Measurements from ENCODE around the gene FRMD3.

The FRMD3 gene

DNA sequence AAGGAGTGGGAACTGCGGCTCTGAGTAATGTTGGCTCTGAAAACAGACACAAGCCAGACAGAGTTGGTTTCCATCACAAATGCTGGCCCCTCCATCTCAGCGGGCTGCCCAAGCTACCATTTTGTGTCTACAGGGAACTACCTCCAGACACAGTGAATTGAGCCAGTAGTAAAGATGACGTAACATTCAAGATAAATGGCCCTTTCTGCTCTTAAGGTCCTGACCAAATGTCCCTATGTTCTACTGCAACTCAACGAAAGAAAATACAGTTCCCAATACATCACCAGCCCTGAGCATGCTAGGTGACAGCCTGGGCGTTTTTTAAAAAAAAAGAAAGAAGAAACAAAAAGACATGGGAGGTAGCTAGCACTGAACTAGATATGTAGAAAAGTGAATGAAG lies 247.5 kb downstream of the FRMD3 start:
- Histone ChIP-seq H3K9me3 (ENCODE audit: insufficient read depth, low read depth, low read length) (no peaks in the 10 kb centered on the region), H3K4me1 (ENCODE audit: insufficient read depth, low read length) (no peaks in the 10 kb centered on the region), H3K9ac (ENCODE audit: low read depth, low read length) (no peak overlapping the region), H3K27ac (ENCODE audit: low read length) (no peak overlapping the region), H3K27me3 (ENCODE audit: insufficient read depth, low read length) (no peaks in the 10 kb centered on the region), H3K36me3 (ENCODE audit: insufficient read depth, low read depth, low read length) (no peaks in the 10 kb centered on the region), H3K4me3 (ENCODE audit: low read length) (no peak overlapping the region)

DNA sequence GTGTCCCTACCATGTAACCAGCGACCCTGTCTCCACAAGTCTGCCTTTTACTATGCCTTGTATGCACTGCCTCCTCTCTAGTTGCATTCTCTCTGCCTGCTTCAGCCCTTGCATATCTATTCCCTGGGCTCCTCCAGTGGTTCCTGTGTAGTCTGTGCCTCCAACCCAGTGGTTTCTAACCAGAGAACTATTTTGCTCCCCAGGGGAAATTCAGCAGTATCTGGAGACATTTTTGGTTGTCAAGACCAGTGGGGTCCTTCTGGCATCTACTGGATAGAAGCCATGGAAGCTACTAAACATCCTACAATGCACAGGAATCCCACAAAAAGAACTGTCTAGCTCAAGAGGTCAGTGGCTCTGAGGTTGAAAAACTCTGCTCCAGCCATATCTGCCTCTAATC lies 251.2 kb downstream of the FRMD3 start:
- Histone ChIP-seq H3K4me1 (ENCODE audit: insufficient read depth, low read length) (no peaks in the 10 kb centered on the region), H3K36me3 (ENCODE audit: insufficient read depth, low read depth, low read length) (no peaks in the 10 kb centered on the region), H3K9ac (ENCODE audit: low read depth, low read length) (no peak overlapping the region)

DNA sequence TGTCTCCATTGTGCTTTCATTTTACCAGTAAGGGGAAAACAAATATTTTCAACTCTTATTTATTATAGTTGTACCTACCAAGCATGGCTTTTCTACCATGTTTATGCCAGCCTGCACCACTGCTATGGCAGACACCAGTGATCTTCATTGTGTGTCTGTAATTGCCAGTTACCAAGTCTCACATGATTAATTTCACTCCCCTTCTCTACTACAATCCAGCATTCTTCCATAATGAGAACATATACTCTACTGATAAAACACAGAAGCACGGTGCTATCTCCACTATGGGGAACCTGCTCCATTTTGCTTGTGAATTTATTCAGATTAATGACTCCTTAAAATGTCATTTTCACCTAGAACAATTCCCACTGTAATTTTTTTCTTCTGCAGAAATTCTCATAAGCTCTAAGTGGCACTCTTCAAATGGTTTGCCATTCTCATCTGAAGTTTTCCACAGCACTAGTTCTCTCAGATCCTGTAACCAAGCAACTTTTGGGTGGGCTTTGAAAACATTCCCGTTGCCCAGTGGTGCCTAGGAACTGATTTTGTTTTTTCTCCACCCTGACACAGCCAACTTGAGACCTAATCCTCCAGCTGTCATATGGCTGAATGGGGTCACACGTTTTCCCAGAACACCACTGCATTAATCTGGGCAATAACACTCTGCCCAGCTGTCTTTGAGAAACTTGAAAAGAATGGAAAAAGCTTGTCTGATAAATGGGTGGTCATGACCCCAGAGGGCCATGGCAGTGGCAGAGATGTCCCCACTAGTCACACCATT lies 252.6 kb downstream of the FRMD3 start:
- H3K27me3 ChIP-seq (ENCODE audit: insufficient read depth, low read length) = no peaks in the 10 kb centered on the region
- no peaks in the 10 kb centered on the region for H3K9me3 ChIP-seq (ENCODE audit: insufficient read depth, low read depth, low read length)
- no peaks in the 10 kb centered on the region for H3K4me1 ChIP-seq (ENCODE audit: insufficient read depth, low read length)
- H3K27ac ChIP-seq (ENCODE audit: low read length) = no peak overlapping the region
- no peak overlapping the region for H3K9ac ChIP-seq (ENCODE audit: low read depth, low read length)
- H3K36me3 ChIP-seq (ENCODE audit: insufficient read depth, low read depth, low read length) = no peaks in the 10 kb centered on the region
- H3K4me3 ChIP-seq (ENCODE audit: low read length) = no peak overlapping the region

More for the DNA sequence above, 251.2 kb downstream of the FRMD3 start:
- H3K27ac ChIP-seq (ENCODE audit: low read length) = no peak overlapping the region
- H3K9me3 ChIP-seq (ENCODE audit: insufficient read depth, low read depth, low read length) = no peaks in the 10 kb centered on the region
- H3K27me3 ChIP-seq (ENCODE audit: insufficient read depth, low read length) = no peaks in the 10 kb centered on the region
- no peak overlapping the region for H3K4me3 ChIP-seq (ENCODE audit: low read length)

- Histone ChIP-seq H3K4me1 (ENCODE audit: insufficient read depth, low read length) (no peaks in the 10 kb centered on the region), H3K9me3 (ENCODE audit: insufficient read depth, low read depth, low read length) (no peaks in the 10 kb centered on the region), H3K4me3 (ENCODE audit: low read length) (no peak overlapping the region), H3K27me3 (ENCODE audit: insufficient read depth, low read length) (no peaks in the 10 kb centered on the region), H3K36me3 (ENCODE audit: insufficient read depth, low read depth, low read length) (no peaks in the 10 kb centered on the region), H3K27ac (ENCODE audit: low read length) (no peak overlapping the region), H3K9ac (ENCODE audit: low read depth, low read length) (no peak overlapping the region)
These were observed 253.5 kb downstream of the FRMD3 start for GRCh38 chr9:83284746-83285145.

DNA sequence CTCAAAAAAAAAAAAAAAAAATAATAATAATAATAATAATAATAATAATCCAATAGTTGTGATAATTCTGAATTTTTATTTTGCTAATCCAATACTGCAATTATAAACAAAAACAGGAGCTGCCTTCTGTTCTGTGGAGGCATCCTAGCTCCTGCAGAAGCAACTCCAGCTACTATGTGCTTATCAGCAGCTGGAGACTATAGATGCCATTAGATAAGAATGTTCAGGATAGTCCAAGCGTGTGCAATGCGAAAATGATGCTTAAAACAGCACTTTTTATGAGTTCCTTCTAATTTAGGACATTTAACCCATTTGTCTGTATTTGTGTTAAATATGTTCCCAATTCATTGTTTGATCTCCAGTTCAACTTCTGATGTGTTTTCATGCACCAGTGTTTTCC lies 254.7 kb downstream of the FRMD3 start:
- H3K9ac ChIP-seq (ENCODE audit: low read depth, low read length) = no peak overlapping the region
- no peak overlapping the region for H3K27ac ChIP-seq (ENCODE audit: low read length)
- H3K4me3 ChIP-seq (ENCODE audit: low read length) = no peak overlapping the region
- H3K9me3 ChIP-seq (ENCODE audit: insufficient read depth, low read depth, low read length) = no peaks in the 10 kb centered on the region
- no peaks in the 10 kb centered on the region for H3K4me1 ChIP-seq (ENCODE audit: insufficient read depth, low read length)
- H3K36me3 ChIP-seq (ENCODE audit: insufficient read depth, low read depth, low read length) = no peaks in the 10 kb centered on the region
- no peaks in the 10 kb centered on the region for H3K27me3 ChIP-seq (ENCODE audit: insufficient read depth, low read length)

DNA sequence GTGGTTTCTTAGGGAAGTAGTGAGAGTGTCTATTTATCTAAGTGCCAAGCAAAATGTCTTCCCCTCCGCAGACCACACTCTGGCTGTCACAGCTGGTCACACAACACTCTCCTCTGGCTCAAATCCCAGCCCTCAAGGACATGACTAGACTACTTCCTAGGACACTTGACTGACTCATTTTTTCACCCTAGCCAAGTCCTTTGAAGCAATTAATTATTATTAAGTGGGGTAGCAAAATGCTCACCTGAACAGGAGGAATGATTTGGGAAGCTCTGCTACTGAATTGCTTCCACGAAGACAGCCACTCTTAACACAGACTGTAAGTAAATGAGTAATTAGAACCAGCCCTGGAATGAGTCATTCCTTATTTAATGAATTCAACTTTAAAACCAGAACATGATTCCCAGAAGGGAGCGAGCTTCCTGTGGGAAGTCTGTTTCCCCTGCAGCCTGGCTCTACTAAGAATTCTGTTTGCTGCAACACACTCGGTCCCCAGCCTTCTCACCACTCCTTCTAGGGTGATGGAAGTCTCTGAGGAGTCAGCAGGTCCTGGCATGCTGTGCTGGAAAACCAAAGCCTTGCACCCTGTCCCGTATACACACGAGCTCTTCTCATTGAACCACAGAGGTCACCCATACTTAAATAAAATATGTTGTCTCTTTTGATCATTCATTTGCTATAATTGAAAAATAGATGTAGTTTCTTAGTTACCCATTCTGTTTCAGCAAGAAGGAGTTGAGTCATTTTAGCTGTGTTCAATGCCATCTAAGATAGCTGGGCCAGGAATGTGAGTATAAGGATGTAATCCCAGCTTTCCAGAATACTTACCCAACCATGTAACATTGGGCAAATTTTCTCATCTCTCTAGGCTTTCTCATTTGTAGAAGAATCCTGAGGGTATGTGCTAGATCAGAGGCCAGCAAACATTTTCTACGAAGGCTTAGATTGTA lies 256.6 kb downstream of the FRMD3 start:
- no peak overlapping the region for H3K27ac ChIP-seq (ENCODE audit: low read length)
- no peak overlapping the region for H3K4me3 ChIP-seq (ENCODE audit: low read length)
- H3K4me1 ChIP-seq (ENCODE audit: insufficient read depth, low read length) = no peaks in the 10 kb centered on the region
- no peaks in the 10 kb centered on the region for H3K36me3 ChIP-seq (ENCODE audit: insufficient read depth, low read depth, low read length)
- no peak overlapping the region for H3K9ac ChIP-seq (ENCODE audit: low read depth, low read length)
- H3K27me3 ChIP-seq (ENCODE audit: insufficient read depth, low read length) = no peaks in the 10 kb centered on the region
- no peaks in the 10 kb centered on the region for H3K9me3 ChIP-seq (ENCODE audit: insufficient read depth, low read depth, low read length)

DNA sequence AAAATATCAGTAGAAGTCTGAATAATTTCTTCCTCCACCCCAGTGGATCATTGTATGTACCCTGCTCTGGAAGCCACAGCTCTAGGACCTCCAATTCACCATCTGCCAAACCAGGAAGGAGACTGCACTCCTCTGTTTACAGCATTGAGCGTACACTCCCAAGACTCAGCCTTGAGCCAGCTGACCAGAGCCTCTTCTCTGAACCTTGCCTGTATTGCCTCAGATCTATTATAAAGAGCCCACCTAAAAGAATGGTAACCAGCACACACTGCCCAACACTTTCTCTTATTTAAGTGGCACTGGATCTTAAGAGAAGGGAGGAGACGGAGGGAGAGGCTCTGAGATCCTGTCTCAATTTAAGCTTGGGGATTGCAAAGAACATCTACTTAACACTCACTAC lies 257.4 kb downstream of the FRMD3 start:
- no peaks in the 10 kb centered on the region for H3K4me1 ChIP-seq (ENCODE audit: insufficient read depth, low read length)
- no peak overlapping the region for H3K9ac ChIP-seq (ENCODE audit: low read depth, low read length)
- no peak overlapping the region for H3K4me3 ChIP-seq (ENCODE audit: low read length)
- no peaks in the 10 kb centered on the region for H3K36me3 ChIP-seq (ENCODE audit: insufficient read depth, low read depth, low read length)
- H3K27me3 ChIP-seq (ENCODE audit: insufficient read depth, low read length) = no peaks in the 10 kb centered on the region
- no peak overlapping the region for H3K27ac ChIP-seq (ENCODE audit: low read length)
- no peaks in the 10 kb centered on the region for H3K9me3 ChIP-seq (ENCODE audit: insufficient read depth, low read depth, low read length)

DNA sequence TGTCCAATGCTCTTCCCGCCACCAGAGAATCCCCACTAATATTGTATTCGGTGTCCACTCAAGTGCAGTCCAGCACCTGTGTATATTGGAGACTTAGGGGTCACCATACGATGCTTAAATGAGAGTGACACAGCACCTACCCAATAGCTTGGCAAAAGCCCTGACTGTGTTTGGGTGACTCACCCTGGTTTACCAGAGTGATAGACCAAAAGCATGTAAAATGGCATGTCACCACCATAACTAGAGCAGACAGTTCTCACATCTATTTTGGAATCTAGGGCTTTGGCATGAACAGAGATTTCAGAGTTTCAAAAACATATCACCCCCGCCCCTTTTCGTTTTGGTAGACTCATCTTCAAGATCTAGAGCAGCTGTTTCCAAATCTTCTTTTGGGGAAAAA lies 257.9 kb downstream of the FRMD3 start:
- H3K4me3 ChIP-seq (ENCODE audit: low read length) = no peak overlapping the region
- H3K9ac ChIP-seq (ENCODE audit: low read depth, low read length) = no peak overlapping the region
- H3K27ac ChIP-seq (ENCODE audit: low read length) = no peak overlapping the region
- no peaks in the 10 kb centered on the region for H3K36me3 ChIP-seq (ENCODE audit: insufficient read depth, low read depth, low read length)
- no peaks in the 10 kb centered on the region for H3K9me3 ChIP-seq (ENCODE audit: insufficient read depth, low read depth, low read length)
- no peaks in the 10 kb centered on the region for H3K4me1 ChIP-seq (ENCODE audit: insufficient read depth, low read length)
- H3K27me3 ChIP-seq (ENCODE audit: insufficient read depth, low read length) = no peaks in the 10 kb centered on the region

GRCh38 chr9:83274787-83275186 lies 263.4 kb downstream of the FRMD3 start:
- no peak overlapping the region for H3K27ac ChIP-seq (ENCODE audit: low read length)
- H3K9me3 ChIP-seq (ENCODE audit: insufficient read depth, low read depth, low read length) = no peaks in the 10 kb centered on the region
- H3K36me3 ChIP-seq (ENCODE audit: insufficient read depth, low read depth, low read length) = no peaks in the 10 kb centered on the region
- no peaks in the 10 kb centered on the region for H3K27me3 ChIP-seq (ENCODE audit: insufficient read depth, low read length)
- H3K4me1 ChIP-seq (ENCODE audit: insufficient read depth, low read length) = no peaks in the 10 kb centered on the region
- no peak overlapping the region for H3K4me3 ChIP-seq (ENCODE audit: low read length)
- H3K9ac ChIP-seq (ENCODE audit: low read depth, low read length) = no peak overlapping the region

- H3K9me3 ChIP-seq (ENCODE audit: insufficient read depth, low read depth, low read length) = no peaks in the 10 kb centered on the region
- no peak overlapping the region for H3K9ac ChIP-seq (ENCODE audit: low read depth, low read length)
- H3K4me3 ChIP-seq (ENCODE audit: low read length) = no peak overlapping the region
- 0 out of 2 replicates have a peak, but pooled peaks cover 6% of the 10 kb centered on the region for H3K4me1 ChIP-seq (ENCODE audit: insufficient read depth, low read length)
- no peak overlapping the region for H3K27ac ChIP-seq (ENCODE audit: low read length)
- H3K27me3 ChIP-seq (ENCODE audit: insufficient read depth, low read length) = no peaks in the 10 kb centered on the region
- H3K36me3 ChIP-seq (ENCODE audit: insufficient read depth, low read depth, low read length) = no peaks in the 10 kb centered on the region
These were observed 266.5 kb downstream of the FRMD3 start for GRCh38 chr9:83271665-83272071.

DNA sequence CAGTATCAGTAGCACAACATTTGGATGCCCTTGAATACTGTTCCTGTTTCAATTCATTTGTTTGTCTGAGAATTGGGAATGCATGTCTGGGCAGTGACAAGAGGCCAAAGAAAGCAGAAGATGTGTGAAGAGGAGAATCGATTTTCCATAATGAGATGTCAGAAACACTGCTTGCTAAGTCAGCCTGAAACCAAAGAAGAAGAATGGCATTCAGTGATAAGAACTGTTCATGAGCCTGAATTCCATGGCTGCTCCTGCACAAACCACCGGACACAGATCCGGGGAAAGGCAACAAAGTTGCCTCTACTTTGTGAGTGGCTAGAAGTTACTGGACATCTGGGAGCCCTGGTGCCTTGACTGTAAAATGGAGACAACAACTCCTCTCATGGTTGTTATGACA lies 268.1 kb downstream of the FRMD3 start:
- no peak overlapping the region for H3K27ac ChIP-seq (ENCODE audit: low read length)
- no peaks in the 10 kb centered on the region for H3K9me3 ChIP-seq (ENCODE audit: insufficient read depth, low read depth, low read length)
- no peaks in the 10 kb centered on the region for H3K36me3 ChIP-seq (ENCODE audit: insufficient read depth, low read depth, low read length)
- 0 out of 2 replicates have a peak, but pooled peaks cover 6% of the 10 kb centered on the region for H3K4me1 ChIP-seq (ENCODE audit: insufficient read depth, low read length)
- H3K9ac ChIP-seq (ENCODE audit: low read depth, low read length) = no peak overlapping the region
- no peak overlapping the region for H3K4me3 ChIP-seq (ENCODE audit: low read length)
- no peaks in the 10 kb centered on the region for H3K27me3 ChIP-seq (ENCODE audit: insufficient read depth, low read length)

DNA sequence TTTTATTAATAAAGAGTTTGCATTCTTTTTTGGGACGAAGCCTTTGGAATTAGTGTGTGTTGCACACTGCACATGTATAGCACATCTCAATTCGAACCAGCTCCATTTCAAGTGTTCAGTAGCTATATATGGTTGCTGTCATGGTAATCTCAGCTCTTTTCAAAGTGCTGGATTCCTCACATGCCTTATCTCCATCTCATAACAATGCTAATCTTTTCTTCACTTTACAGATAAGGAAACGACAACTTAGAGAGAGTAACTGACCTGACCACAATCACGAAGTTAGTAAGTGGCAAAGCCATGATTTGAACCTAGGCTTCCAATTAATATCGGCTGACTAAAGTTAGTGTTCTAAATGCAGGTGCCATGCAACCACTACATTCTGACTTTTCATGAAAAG lies 270.5 kb downstream of the FRMD3 start:
- 0 out of 2 replicates have a peak, but pooled peaks cover 6% of the 10 kb centered on the region for H3K4me1 ChIP-seq (ENCODE audit: insufficient read depth, low read length)
- H3K9me3 ChIP-seq (ENCODE audit: insufficient read depth, low read depth, low read length) = no peaks in the 10 kb centered on the region
- H3K27ac ChIP-seq (ENCODE audit: low read length) = no peak overlapping the region
- no peaks in the 10 kb centered on the region for H3K27me3 ChIP-seq (ENCODE audit: insufficient read depth, low read length)
- H3K9ac ChIP-seq (ENCODE audit: low read depth, low read length) = no peak overlapping the region
- no peaks in the 10 kb centered on the region for H3K36me3 ChIP-seq (ENCODE audit: insufficient read depth, low read depth, low read length)
- H3K4me3 ChIP-seq (ENCODE audit: low read length) = no peak overlapping the region

Measured in iPS-20b (cell line).